ENCODE data around the gene MAST4. TPM values are rescaled to one million over a fixed set of nuclear protein-coding genes. Genes with fewer than 3 reads are reported as not detected.

The MAST4 gene
- total RNA-seq, 4 donors from 2014 or later = 16.2 to 32.8 (median 25.0) TPM

GRCh38 chr5:67140413-67140812 is 544.2 kb downstream of the MAST4 start:
- Histone ChIP-seq H3K27me3 (no peaks in the 10 kb centered on the region), H3K4me3 (no peak overlapping the region), H3K36me3 (peaks cover 6 to 73% of the 10 kb centered on the region in 2 donors), H3K4me1 (no peaks in the 10 kb centered on the region), H3K9me3 (no peaks in the 10 kb centered on the region), H3K27ac (no peak overlapping the region)
- TF ChIP-seq EP300 (IDR thresholded peaks at IDR 0.05) (no peak), POLR2A (IDR thresholded peaks at IDR 0.05) (no peak), POLR2AphosphoS5 (IDR thresholded peaks at IDR 0.05) (no peak)
- TF ChIP-seq, protein P1, sequence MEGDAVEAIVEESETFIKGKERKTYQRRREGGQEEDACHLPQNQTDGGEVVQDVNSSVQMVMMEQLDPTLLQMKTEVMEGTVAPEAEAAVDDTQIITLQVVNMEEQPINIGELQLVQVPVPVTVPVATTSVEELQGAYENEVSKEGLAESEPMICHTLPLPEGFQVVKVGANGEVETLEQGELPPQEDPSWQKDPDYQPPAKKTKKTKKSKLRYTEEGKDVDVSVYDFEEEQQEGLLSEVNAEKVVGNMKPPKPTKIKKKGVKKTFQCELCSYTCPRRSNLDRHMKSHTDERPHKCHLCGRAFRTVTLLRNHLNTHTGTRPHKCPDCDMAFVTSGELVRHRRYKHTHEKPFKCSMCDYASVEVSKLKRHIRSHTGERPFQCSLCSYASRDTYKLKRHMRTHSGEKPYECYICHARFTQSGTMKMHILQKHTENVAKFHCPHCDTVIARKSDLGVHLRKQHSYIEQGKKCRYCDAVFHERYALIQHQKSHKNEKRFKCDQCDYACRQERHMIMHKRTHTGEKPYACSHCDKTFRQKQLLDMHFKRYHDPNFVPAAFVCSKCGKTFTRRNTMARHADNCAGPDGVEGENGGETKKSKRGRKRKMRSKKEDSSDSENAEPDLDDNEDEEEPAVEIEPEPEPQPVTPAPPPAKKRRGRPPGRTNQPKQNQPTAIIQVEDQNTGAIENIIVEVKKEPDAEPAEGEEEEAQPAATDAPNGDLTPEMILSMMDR (IDR thresholded peaks at IDR 0.05) = no peak
- ATAC-seq = no peak
- 94 to 95% methylated on average over 3 to 4 of the region's 4 CpGs for WGBS, 2 donors (ENCODE audit: low coverage in 1 of 2)

GRCh38 chr5:67141644-67142043 is 545.5 kb downstream of the MAST4 start:
- no peaks in the 10 kb centered on the region for H3K27me3 ChIP-seq
- H3K4me3 ChIP-seq = no peak overlapping the region
- H3K4me1 ChIP-seq = no peaks in the 10 kb centered on the region
- no peak for ATAC-seq
- no peak overlapping the region for H3K27ac ChIP-seq
- peaks cover 8 to 74% of the 10 kb centered on the region in 2 donors for H3K36me3 ChIP-seq
- TF ChIP-seq EP300 (IDR thresholded peaks at IDR 0.05) = no peak
- TF ChIP-seq POLR2A (IDR thresholded peaks at IDR 0.05) = no peak
- TF ChIP-seq, protein P1 (IDR thresholded peaks at IDR 0.05) = no peak
- TF ChIP-seq POLR2AphosphoS5 (IDR thresholded peaks at IDR 0.05) = no peak
- H3K9me3 ChIP-seq = no peaks in the 10 kb centered on the region

DNA sequence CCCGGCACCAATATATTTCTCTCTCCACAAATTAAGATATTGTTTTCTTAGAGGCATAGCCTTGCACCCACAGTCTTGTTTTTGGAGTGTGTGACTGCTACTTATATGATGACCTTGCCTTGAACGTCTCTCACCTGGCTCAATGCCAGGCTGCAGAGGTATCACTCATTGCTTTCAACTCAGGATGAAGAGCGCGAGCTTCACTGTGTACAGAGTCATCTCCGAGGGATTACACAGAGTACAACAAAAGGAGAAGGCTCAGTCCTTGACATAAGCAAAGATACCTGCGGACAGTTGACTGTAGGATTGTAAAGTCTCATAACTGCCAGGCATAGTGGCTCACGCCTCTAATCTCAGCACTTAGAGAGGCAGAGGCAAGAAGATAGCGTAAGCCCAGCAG is 546.6 kb downstream of the MAST4 start:
- H3K36me3 ChIP-seq = peaks cover 8 to 74% of the 10 kb centered on the region in 2 donors
- TF ChIP-seq EP300 (IDR thresholded peaks at IDR 0.05) = no peak
- TF ChIP-seq, protein P1 (IDR thresholded peaks at IDR 0.05) = no peak
- TF ChIP-seq POLR2AphosphoS5 (IDR thresholded peaks at IDR 0.05) = no peak
- no peak for TF ChIP-seq POLR2A (IDR thresholded peaks at IDR 0.05)
- 70 to 90% methylated on average over 2 to 8 of the region's 8 CpGs for WGBS, 2 donors (ENCODE audit: low coverage in 1 of 2)

DNA sequence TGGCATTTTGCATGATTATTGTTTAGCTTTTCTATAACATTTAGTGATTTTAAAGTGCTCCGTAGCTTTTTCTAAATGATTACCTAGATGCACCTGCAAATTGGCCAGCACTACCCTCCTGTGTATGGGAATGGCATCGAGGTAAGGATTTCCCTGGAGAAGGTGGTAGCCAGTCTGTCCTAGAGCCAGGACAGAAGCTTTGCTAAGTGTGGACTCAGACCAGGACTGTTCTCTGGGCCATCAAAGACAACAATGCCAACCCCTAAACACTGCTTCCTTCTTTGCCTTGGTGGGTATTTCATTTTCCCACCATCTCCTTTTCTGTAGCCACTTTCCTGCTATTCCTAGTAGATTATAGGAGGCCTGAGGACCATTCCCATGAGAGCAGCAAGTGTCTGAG is 547.4 kb downstream of the MAST4 start:
- no peaks in the 10 kb centered on the region for H3K9me3 ChIP-seq
- no peak overlapping the region for H3K4me3 ChIP-seq
- no peak for ATAC-seq
- TF ChIP-seq EP300 (IDR thresholded peaks at IDR 0.05) = no peak
- TF ChIP-seq POLR2A (IDR thresholded peaks at IDR 0.05) = no peak
- TF ChIP-seq, protein P1 (IDR thresholded peaks at IDR 0.05) = no peak
- TF ChIP-seq POLR2AphosphoS5 (IDR thresholded peaks at IDR 0.05) = no peak
- peaks cover 0 to 1% (median 0%) of the 10 kb centered on the region in 3 donors for H3K4me1 ChIP-seq
- no peak overlapping the region for H3K27ac ChIP-seq
- 77 to 80% methylated on average over 1 to 2 of the region's 2 CpGs for WGBS, 2 donors (ENCODE audit: low coverage in 1 of 2)
- peaks cover 8 to 68% of the 10 kb centered on the region in 2 donors for H3K36me3 ChIP-seq
- no peaks in the 10 kb centered on the region for H3K27me3 ChIP-seq

More for the DNA sequence above, 546.6 kb downstream of the MAST4 start:
- H3K4me1 ChIP-seq = no peaks in the 10 kb centered on the region
- no peak overlapping the region for H3K27ac ChIP-seq
- no peak for ATAC-seq
- no peaks in the 10 kb centered on the region for H3K27me3 ChIP-seq
- H3K4me3 ChIP-seq = no peak overlapping the region
- no peaks in the 10 kb centered on the region for H3K9me3 ChIP-seq

DNA sequence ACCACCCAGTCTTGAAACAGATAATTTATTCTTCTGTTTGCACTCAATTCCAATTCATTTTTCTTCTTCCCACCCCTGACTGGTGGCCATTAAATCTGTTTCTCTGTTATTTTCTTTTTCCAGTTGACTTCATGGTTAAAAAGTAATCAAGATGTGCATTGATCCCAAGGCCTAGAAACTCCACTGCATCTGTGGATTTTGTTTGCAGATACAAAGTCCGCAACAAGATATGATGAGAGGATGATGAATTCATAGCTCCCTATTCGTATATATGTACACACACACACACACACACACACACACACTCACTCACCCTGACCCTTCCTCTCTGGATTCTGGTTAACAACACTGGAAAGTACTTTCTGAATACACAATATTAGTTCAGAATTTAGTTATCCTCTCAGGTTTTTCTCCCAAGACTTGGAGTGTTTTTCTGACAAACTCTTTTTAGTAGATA is 548.0 kb downstream of the MAST4 start:
- Histone ChIP-seq H3K4me1 (peaks cover 0 to 6% (median 0%) of the 10 kb centered on the region in 3 donors), H3K27ac (no peak overlapping the region), H3K9me3 (no peaks in the 10 kb centered on the region), H3K36me3 (peaks cover 5 to 62% of the 10 kb centered on the region in 2 donors), H3K4me3 (no peak overlapping the region), H3K27me3 (no peaks in the 10 kb centered on the region)
- TF ChIP-seq, protein P1 (IDR thresholded peaks at IDR 0.05) = no peak
- TF ChIP-seq EP300 (IDR thresholded peaks at IDR 0.05) (no peak), POLR2AphosphoS5 (IDR thresholded peaks at IDR 0.05) (no peak), POLR2A (IDR thresholded peaks at IDR 0.05) (no peak)
- 88 to 92% methylated on average over 2 of the region's 2 CpGs for whole genome bisulfite sequencing, 2 donors (ENCODE audit: low coverage in 1 of 2)
- no peak for ATAC-seq

All from gastroesophageal sphincter (tissue), 4 donors.